IMR-90 (cell line): Measurements from ENCODE around the gene CTDSP2. TPM values are rescaled to one million over a fixed set of nuclear protein-coding genes. Genes with fewer than 3 reads are reported as not detected.

Experiments
- ATAC-seq: fragments of 200-7000 bp; cut with Tn5 transposase; 2 replicates; pipeline ENCODE4 v1.9.1; 2020; ENCODE audit warnings: low read depth, mild to moderate bottlenecking, moderate library complexity
- BruUV-seq: library from RNA; stranded (reverse); fragments of 400-500 nt; replicated peaks from 2 replicates; lab custom pipeline; 2021; lab: Mats Ljungman, UMichigan
- CTCF ChIA-PET: fragments of 300-600 bp; formaldehyde crosslinking; extraction: SDS; loops from one replicate; lab custom pipeline; 2021; ENCODE audit warnings: antibody characterized with exemption; lab: Yijun Ruan, JAX
- POLR2A ChIA-PET: fragments of 300-600 bp; sonication (Branson Sonifier 250); formaldehyde crosslinking; loops from one replicate; lab custom pipeline; 2022; ENCODE audit warnings: antibody characterized with exemption; ENCODE audit not compliant: unreplicated experiment; lab: Charles Lee
- DNase-seq: peaks from one replicate; pipeline ENCODE4 v3.0.0; 2013
- H2AFZ ChIP-seq: replicated peaks from 2 replicates; pipeline ENCODE3; 2013; ENCODE audit warnings: low read length, mild to moderate bottlenecking; ENCODE audit not compliant: poor library complexity
- H2AK5ac ChIP-seq: 2 replicates; pipeline ENCODE4 v1.6.1; 2013; ENCODE audit warnings: low read depth, low read length, inconsistent platforms
- H2AK9ac ChIP-seq: replicated peaks from 2 replicates; pipeline ENCODE3; 2013; ENCODE audit warnings: mild to moderate bottlenecking, low read depth, low read length, moderate library complexity; ENCODE audit not compliant: poor library complexity
- H2BK120ac ChIP-seq: 2 replicates; pipeline ENCODE4 v1.6.1; 2013; ENCODE audit warnings: low read depth, low read length, inconsistent platforms
- H2BK15ac ChIP-seq: 3 replicates; pipeline ENCODE4 v1.6.1; 2013; ENCODE audit warnings: low read depth, low read length, inconsistent platforms
- H2BK20ac ChIP-seq: 2 replicates; pipeline ENCODE4 v1.6.1; 2013; ENCODE audit warnings: low read depth, mild to moderate bottlenecking, inconsistent platforms, low read length, moderate library complexity
- H2BK5ac ChIP-seq: 2 replicates; pipeline ENCODE4 v1.6.1; 2013; ENCODE audit warnings: mild to moderate bottlenecking, low read depth, low read length, inconsistent platforms; ENCODE audit not compliant: poor library complexity, severe bottlenecking
- H3K14ac ChIP-seq: replicated peaks from 2 replicates; pipeline ENCODE4 v1.6.1; 2013; ENCODE audit warnings: low read depth, low read length, inconsistent platforms
- H3K18ac ChIP-seq: 2 replicates; pipeline ENCODE4 v1.6.1; 2013; ENCODE audit warnings: low read depth, low read length, control low read depth
- H3K23ac ChIP-seq: 2 replicates; pipeline ENCODE4 v1.6.1; 2013; ENCODE audit warnings: low read depth, low read length, inconsistent platforms
- H3K27ac ChIP-seq: 2 replicates; pipeline ENCODE4 v1.5.1; 2013; ENCODE audit warnings: mild to moderate bottlenecking, control low read depth, low read length; ENCODE audit not compliant: insufficient read depth
- H3K27me3 ChIP-seq: 2 replicates; pipeline ENCODE4 v1.6.1; 2013; ENCODE audit warnings: low read length; ENCODE audit not compliant: control insufficient read depth, insufficient read depth
- H3K36me3 ChIP-seq: 2 replicates; pipeline ENCODE4 v1.6.1; 2013; ENCODE audit warnings: low read length, mixed read lengths; ENCODE audit not compliant: control insufficient read depth, insufficient read depth
- H3K4ac ChIP-seq: 2 replicates; pipeline ENCODE4 v1.6.1; 2013; ENCODE audit warnings: low read depth, low read length, inconsistent platforms
- H3K4me1 ChIP-seq: 2 replicates; pipeline ENCODE4 v1.6.1; 2013; ENCODE audit warnings: low read length, mixed read lengths; ENCODE audit not compliant: control insufficient read depth, insufficient read depth
- H3K4me2 ChIP-seq: 2 replicates; pipeline ENCODE4 v1.6.1; 2013; ENCODE audit warnings: low read depth, mild to moderate bottlenecking, control low read depth, low read length, moderate library complexity
- H3K4me3 ChIP-seq: 2 replicates; pipeline ENCODE4 v1.5.1; 2013; ENCODE audit warnings: low read depth, mild to moderate bottlenecking, control low read depth, low read length, moderate library complexity; ENCODE audit not compliant: insufficient read depth
- H3K56ac ChIP-seq: 2 replicates; pipeline ENCODE4 v1.6.1; 2013; ENCODE audit warnings: low read length, inconsistent platforms; ENCODE audit not compliant: insufficient read depth; ENCODE audit errors: extremely low read depth
- H3K79me1 ChIP-seq, 2 experiments: 2 replicates each; pipeline ENCODE4 v1.6.1; 2013; ENCODE audit warnings: low read length in 2 of 2, inconsistent platforms in 1 of 2, low read depth in 1 of 2
- H3K9ac ChIP-seq: 2 replicates; pipeline ENCODE4 v1.6.1; 2013; ENCODE audit warnings: low read depth, low read length, control low read depth
- H3K9me1 ChIP-seq: 2 replicates; pipeline ENCODE4 v1.6.1; 2013; ENCODE audit warnings: low read length, inconsistent platforms; ENCODE audit not compliant: insufficient read depth
- H3K9me3 ChIP-seq: 2 replicates; pipeline ENCODE4 v1.6.1; 2013; ENCODE audit warnings: low read length; ENCODE audit not compliant: control insufficient read depth, insufficient read depth
- H4K20me1 ChIP-seq: 2 replicates; pipeline ENCODE4 v1.6.1; 2013; ENCODE audit warnings: low read length, inconsistent platforms; ENCODE audit not compliant: insufficient read depth
- H4K5ac ChIP-seq: 2 replicates; pipeline ENCODE4 v1.6.1; 2013; ENCODE audit warnings: mild to moderate bottlenecking, low read depth, low read length, control low read depth
- H4K8ac ChIP-seq, 2 experiments: 2 replicates each; pipeline ENCODE4 v1.6.1; 2013; ENCODE audit warnings: low read depth in 2 of 2, low read length in 2 of 2, control low read depth in 1 of 2, inconsistent platforms in 1 of 2
- H4K91ac ChIP-seq: 2 replicates; pipeline ENCODE4 v1.6.1; 2013; ENCODE audit warnings: low read depth, low read length, inconsistent platforms; ENCODE audit not compliant: insufficient read depth
- BHLHE40 ChIP-seq: fragments of 150-350 bp; IDR thresholded peaks from 2 replicates; pipeline ENCODE4 v1.6.1; 2016; ENCODE audit warnings: mild to moderate bottlenecking, low read depth, low read length
- MXI1 ChIP-seq: IDR thresholded peaks from 2 replicates; pipeline ENCODE4 v1.6.1; 2012; ENCODE audit warnings: low read depth, mild to moderate bottlenecking, low read length, moderate library complexity, borderline replicate concordance
- USF2 ChIP-seq: fragments of 150-350 bp; IDR thresholded peaks from 2 replicates; pipeline ENCODE4 v1.6.1; 2017; ENCODE audit warnings: mild to moderate bottlenecking, antibody characterized with exemption, low read length, low read depth
- WGBS, 2 experiments: methylation state at CpG; one replicate each; pipeline versions ENCODE4 v1.1.5 to v1.1.7; 2013; ENCODE audit warnings: missing lambda C conversion rate in 2 of 2; ENCODE audit not compliant: insufficient read length in 1 of 2; ENCODE audit errors: extremely low coverage in 2 of 2; 5-methylcytosine and 5-hydroxymethylcytosine counted together
- dilution Hi-C: fragments of 300-500 bp; cut with HindIII; formaldehyde crosslinking; loops from one replicate; pipeline ENCODE4 v1.14.3; 2018; ENCODE audit warnings: low sequenced_read_pairs; ENCODE audit not compliant: unreplicated experiment
- in situ Hi-C: fragments of 300-500 bp; cut with MboI; formaldehyde crosslinking; loops from 3 replicates; pipeline ENCODE4 v1.14.3; 2019; ENCODE audit warnings: low sequenced_read_pairs, inconsistent platforms, mixed read lengths
- intact Hi-C: fragments of 100-400 bp; cut with micrococcal nuclease; formaldehyde crosslinking; loops from 2 replicates; pipeline ENCODE4 v1.10.0; 2022
- polyA plus RNA-seq, 3 experiments: library from polyadenylated mRNA; depleted of rRNA; stranded (reverse); fragments of >200 nt; gene quantifications; 2 replicates each; pipeline ENCODE4 v1.2.3, GENCODE V29; 2012; ENCODE audit warnings: low replicate concordance in 1 of 3
- total RNA-seq: library from RNA; depleted of rRNA; stranded (reverse); fragments of >200 nt; gene quantifications from 2 replicates; pipeline ENCODE4 v1.2.3, GENCODE V29; 2012

Gene CTDSP2
- total and polyA plus RNA-seq, 2 of the 4 experiments (the other 2 are of a cell fraction): 114 to 156 TPM

GRCh38 chr12:57872362-57872761, 25.8 kb upstream of the CTDSP2 start:
- H4K20me1 ChIP-seq: no peaks in the 10 kb centered on the region
- no peak overlapping the region for H4K8ac ChIP-seq
- no peak overlapping the region for H3K4ac ChIP-seq
- H3K79me1 ChIP-seq: no peaks in the 10 kb centered on the region
- H2BK120ac ChIP-seq: no peak overlapping the region
- no peak overlapping the region for H4K5ac ChIP-seq
- no peak overlapping the region for H2AK9ac ChIP-seq
- H3K23ac ChIP-seq: no peak overlapping the region
- DNase-seq (no peak), ATAC-seq (no peak)
- no peak overlapping the region for H3K27ac ChIP-seq
- no peak overlapping the region for H3K14ac ChIP-seq
- H2AFZ ChIP-seq: no peak overlapping the region
- no peak overlapping the region for H3K18ac ChIP-seq
- in situ Hi-C loops: no loop called here
- ChIA-PET CTCF (interaction anchor here (1.2 kb wide), 1 partner anchor 17 kb away, joined by 4 read pairs; no protein-coding TSS in a partner anchor), POLR2A (no interaction called here)
- no peak overlapping the region for H3K4me2 ChIP-seq
- no peak for TF ChIP-seq MXI1
- TF ChIP-seq USF2: peak; percentile 63; the same call in 1 of the 2 replicates
- no peak for TF ChIP-seq BHLHE40
- H3K9ac ChIP-seq: no peak overlapping the region
- H3K36me3 ChIP-seq: no peaks in the 10 kb centered on the region
- H3K4me3 ChIP-seq: no peak overlapping the region
- no peak overlapping the region for H4K91ac ChIP-seq
- H2BK20ac ChIP-seq: no peak overlapping the region
- dilution Hi-C loops: no loop called here
- H3K56ac ChIP-seq: no peak overlapping the region
- H2BK5ac ChIP-seq: no peak overlapping the region
- H3K9me3 ChIP-seq: no peaks in the 10 kb centered on the region
- peaks cover 8% of the 10 kb centered on the region for H3K9me1 ChIP-seq
- BruUV-seq: no TSS peak
- H2AK5ac ChIP-seq: no peak overlapping the region
- no CpG with 5 or more reads among the region's 2 CpGs for WGBS, 2 experiments
- no peaks in the 10 kb centered on the region for H3K27me3 ChIP-seq
- no peak overlapping the region for H2BK15ac ChIP-seq
- intact Hi-C loops: no loop called here
- peaks cover 17% of the 10 kb centered on the region for H3K4me1 ChIP-seq
